Left forelimb (tissue), 1 donor: ENCODE data around the gene CLMN.

Source experiments
- DNase-seq: peaks from one replicate; pipeline ENCODE4 v3.0.0-alpha.2; 2018; ENCODE audit warnings: low spot score

Gene CLMN

DNA sequence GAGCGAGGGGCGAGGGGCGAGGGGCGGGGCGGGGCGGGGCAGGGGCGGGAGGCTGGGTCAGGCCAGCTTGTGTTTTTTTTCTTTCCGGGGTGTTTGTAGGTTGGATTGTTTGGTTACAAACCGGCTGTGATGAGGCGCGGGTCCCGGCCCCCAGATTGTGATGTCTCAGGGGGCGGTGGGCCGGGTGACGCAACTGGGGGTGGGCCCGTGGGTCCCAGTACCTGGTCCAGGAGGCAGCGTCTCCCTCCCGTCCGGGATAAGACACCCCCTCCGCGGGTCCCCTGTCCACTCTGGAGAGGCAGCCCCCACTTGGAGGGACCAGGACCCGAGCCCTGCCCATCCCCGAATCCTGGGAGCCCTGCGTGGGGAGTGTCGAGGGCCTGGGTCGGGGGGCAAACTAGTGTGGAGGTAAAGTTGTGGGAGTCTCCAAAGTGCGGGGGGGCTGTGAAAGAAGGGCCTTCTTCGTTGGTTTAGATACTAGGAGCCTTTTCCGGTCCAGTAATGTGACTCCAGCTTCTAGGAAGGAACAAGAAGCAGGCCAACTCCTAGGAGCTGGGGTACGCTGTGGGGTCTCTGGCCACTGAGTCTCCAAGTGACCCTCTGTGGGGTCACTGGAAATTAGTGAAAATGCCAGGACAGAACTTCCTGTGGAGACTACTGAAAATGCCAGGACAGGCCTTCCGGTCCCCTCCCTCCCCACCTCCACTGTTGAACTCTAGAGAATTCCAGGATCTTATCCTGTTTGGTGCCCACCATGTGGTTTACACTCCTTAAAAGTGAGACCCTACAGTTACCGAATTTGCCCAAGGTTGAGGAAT is 579 bp upstream of the CLMN start:
- DNase-seq: no peak

GRCh38 chr14:95318399-95319311 is 1.1 kb downstream of the CLMN start:
- no peak for DNase-seq

DNA sequence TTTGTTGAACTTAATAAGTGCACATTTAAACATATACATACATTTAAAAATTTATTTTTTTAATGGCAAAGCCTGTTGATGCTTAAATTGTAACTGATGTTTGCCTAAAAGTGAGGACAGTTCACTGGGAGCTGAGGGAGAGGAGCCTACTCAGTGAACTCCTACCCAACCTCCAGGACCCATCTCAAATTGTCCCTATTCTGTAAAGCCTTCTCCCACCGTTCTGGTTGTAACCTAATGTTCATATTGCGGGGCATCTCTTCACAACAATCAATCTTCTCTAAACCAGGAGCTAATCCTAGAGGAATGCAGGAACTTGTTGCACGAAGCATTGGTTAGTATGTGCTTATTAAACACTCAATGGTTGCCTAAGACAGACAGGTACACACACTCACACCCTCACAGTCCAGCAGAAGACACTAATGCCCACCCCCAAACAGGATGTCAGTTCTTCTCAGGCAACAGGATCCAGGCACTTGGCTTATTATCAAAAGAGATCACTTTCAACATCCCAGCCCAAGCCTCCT is 1.8 kb downstream of the CLMN start:
- no peak for DNase-seq

- no peak for DNase-seq
Measured at GRCh38 chr14:95316821-95317220, 2.9 kb downstream of the CLMN start.

GRCh38 chr14:95315579-95315978 is 4.1 kb downstream of the CLMN start:
- DNase-seq: no peak

DNA sequence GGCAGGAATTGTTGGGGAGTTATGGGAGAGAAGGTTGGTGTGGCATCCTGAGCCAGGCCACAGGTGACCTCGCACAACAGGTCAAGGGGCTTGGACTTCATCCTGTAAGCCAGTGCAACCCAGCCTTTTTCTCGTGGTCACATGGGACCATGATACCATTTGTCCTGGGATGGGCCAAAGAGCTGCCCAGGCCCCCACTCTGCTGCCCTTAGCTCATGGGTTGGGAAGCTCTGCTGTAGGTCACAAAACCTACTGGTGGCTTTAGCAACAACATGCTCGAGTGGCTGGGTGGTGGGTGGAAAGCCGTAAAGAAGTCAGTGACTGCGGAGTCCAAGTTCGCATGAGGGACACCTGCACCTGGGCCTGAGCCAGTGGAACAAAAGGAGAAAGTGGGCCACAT is 4.6 kb downstream of the CLMN start:
- no peak for DNase-seq

DNA sequence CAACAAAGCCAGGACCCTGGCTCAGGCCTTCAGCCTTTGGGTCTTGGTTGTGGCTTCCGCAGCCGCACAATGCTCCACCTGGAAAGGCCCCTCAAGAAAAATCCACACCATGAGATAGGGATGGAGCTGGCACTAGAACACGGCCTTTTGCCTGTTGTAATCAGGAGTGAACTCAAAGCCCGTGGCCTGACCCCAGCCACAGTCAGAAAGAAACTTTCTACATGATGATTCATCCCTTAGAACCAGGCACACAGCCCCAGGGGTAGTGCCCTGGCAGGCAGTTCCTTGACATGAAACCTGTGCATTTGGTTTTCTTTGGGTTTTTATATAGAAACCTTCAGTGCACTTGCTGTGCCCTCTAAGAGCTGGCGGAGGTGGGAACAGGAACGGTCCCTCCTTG is 5.1 kb downstream of the CLMN start:
- DNase-seq: no peak

GRCh38 chr14:95313707-95314106 is 6.0 kb downstream of the CLMN start:
- DNase-seq: no peak

DNA sequence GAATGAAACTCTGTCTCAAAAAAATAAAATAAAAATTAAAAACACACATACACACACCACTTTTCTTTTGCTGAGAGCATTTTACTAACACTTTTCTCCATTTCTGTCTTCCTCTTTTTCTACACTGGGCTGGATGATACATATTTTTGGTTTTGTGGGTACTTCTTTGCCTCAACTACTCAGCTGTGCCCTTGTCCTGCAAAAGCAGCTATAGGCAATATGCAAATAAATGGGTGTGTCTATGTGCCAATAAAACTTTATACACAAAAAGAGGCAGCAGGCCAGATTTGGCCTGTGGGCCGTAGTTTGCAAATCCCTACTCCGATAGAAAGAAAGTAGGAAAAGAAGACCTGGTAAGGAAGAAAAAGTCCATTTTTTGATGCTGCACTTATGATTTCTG is 6.5 kb downstream of the CLMN start:
- DNase-seq: no peak

DNA sequence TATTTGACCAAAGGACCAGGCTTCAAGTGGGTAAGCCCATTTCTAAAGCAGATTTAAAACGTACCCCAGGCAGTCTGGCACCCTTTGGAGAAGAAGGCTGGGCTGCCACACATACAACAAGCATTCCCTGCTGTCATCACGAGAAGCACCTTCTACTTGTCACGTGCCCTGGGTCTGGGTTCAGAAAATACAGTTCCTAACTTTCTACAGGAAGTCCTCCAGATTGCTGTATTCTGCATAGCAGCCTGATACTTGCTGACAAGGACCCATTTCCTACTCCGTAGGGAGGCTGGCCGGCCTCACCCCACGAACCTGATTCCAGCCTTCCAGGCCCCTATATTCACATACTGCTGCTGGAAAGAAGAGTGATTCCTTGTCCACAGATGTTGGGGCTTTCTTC is 7.4 kb downstream of the CLMN start:
- DNase-seq: no peak

DNA sequence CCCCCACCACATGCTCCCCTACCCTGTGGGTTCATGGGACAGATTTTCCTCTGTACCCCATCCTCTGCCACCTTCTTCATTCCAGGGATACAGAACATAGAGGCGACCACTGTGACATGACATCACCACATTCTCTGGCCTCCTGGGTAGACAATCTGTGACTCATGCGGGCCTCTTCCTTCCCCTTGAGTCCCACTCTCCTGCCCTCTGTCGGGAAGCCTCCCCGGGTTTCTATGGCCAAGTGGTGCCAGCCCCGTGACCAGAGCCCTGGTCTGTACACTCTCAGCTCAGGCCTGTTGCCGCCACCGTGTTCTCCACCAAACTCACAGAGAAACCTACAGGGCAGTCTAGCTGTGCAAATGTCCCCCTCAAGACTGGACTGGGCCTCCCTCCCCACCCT is 8.0 kb downstream of the CLMN start:
- no peak for DNase-seq

DNA sequence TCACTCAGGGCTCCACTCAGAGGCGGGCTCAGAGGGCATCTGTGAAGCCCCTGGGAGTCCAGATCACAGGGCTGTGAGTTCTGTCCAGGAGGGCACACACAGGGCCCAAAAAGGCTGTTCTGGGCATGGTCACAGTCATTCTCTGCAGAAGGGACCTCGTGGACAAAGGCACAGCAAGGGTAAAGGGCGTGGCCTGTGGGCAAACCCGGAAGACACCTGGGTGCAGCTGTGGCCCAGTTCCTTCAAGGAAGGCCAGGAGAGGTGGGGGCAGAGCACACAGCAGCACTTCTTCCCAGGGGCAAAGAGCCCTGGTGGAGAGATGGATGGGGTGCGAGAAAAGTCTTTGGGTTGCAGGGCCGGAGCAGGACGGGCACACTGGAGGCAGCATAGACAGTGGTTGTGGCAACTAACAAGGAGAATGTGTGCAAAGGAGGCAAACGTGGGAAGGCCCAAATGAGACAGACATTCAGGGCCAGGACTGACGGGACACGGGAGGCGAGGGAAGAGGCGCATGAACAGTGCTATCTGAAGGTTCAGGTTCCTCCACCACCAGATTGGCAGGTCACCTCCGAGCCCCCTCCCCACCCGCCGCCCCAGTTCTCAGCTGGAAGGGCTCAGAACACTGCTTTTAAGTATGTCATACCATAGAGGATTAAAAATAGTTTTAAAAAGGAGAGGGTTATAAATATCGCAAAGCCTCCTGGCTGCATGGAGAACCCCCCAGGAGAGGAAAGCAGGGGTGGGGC is 8.9 kb downstream of the CLMN start:
- no peak for DNase-seq

GRCh38 chr14:95309261-95310051 is 10.3 kb downstream of the CLMN start:
- no peak for DNase-seq

GRCh38 chr14:95308073-95308472 is 11.6 kb downstream of the CLMN start:
- no peak for DNase-seq

DNA sequence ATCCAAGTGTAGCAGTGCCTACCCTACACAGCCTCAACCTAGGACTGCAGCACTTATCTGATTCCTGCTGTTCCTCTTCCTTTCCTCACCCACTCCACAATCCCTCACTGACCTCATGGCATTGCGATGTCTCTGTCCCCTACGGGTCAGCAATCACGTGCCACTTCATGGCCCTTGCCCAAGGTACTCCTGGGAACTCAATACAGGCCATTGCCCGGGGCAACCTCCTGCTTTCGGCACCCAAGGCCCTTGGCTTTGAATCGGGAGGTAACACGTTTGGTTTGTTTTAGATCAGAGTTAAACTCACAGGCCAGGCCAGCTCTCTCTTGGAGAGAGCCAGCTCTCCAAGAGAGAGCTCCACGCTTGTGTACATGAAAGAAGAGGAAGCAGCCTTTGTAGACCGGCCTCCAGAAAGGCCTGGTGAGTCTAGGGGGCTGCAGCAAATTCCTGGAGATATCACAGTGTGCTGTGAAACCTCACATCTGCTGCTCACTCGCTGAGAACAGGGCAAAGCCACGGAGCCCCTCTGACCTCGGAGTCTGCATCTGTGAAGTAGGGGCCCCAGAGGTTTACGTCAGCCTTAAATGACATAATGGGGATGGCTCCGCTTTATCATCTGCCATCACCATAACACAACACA is 12.2 kb downstream of the CLMN start:
- no peak for DNase-seq

DNA sequence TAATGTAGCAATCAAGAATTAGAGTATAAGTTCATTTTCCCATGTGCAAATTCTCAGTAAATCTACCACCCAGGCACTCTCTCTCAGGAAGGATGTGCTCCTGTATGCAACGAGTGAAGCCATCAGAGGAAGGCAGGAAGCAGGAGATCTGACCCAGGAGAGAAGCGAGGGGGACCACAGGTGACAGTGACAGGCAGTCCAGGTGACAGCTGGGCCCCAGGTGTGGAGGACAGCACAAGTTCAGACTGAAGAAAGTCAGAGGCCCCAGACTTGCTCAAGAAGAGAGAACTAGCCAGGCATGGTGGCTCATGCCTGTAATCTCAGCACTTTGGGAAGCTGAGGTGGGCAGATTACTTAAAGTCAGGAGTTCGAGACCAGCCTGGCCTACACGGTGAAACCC is 13.8 kb downstream of the CLMN start:
- DNase-seq: no peak

DNA sequence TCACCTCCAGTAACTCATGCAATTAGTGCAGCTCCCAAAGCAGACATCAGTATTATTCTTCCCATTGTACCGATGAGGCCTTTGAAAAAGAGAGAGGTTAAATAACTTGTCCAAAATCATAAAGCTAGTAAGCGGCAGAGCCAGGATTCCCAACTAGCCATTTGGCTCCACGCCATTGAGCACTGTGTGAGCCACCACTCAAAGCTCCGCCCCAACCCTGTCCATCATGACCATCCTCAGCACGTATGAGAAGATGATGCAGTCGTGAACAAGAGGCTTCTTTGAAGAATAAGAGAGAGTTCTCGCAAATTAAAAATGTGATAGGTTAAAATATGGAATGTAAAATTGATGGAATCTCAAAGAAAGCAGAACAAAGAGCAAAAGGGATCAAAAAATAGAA is 14.6 kb downstream of the CLMN start:
- no peak for DNase-seq

- DNase-seq: no peak
Measured at GRCh38 chr14:95304342-95304741, 15.4 kb downstream of the CLMN start.

DNA sequence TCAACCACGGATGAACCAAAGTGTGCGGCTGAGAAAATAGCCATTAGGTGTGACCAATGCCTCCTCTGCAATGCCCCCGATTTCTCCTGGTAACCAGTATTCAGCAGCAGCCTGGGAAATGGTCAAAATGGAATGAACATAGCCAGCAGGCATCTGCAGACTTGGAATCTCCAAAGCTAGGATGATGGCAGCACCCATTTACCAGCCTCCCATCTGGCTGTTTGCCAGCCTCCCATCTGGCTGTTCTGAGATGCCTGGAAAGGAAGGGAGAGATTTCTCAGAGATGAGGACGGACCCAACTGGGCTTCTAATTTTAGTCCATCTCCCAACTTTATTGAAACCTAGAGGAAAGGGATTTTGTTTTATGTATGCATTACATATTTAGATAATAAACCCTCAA is 16.2 kb downstream of the CLMN start:
- no peak for DNase-seq

DNA sequence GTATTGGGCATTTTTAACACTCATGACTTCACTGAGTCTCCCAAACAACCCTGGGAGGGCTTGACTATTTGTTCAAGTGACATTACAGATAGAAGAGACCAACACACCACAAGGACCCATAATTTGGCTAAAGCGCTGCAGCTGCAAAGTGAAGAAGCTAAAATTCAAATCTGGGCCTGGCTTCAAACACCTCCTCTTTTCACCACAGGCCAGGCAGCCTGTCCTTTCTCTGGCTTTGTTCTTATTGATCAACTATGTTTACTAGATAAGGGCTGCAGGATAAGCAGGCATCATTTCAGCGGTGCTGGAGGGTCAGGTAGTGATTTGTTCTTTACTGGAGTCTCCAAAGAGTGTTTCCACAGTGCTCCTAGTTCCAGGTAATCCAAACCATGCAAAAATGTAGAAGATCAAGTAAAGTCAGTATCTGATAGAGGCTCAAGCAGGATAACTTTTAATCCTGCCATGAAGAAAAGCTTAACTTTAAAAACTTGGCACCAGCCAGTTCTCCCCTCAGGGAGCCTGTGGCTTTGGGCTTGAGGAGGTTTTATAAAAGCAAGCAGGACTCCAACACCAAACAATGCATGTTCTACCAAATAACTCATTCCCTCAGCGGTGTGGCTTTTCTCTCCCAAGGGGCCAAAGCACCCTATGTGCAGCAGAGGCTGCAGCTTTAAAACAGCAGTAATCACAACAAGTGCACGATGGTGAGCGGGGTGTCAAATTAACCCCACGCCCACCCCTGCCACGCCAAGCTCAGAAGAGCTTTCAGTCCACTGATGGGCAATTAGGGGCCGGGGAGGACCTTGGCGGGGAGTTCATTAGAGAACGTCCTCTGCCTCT is 16.8 kb downstream of the CLMN start:
- DNase-seq: no peak
